MM.1S (cell line): Measurements from ENCODE around the gene DIP2B.

Experiments used
- DNase-seq: peaks from one replicate; pipeline ENCODE4 v3.0.0-alpha.2; 2015
- H2AFZ ChIP-seq: fragments of 300-600 bp; sonication (generic); 2 replicates; pipeline ENCODE4 v1.6.0; 2016; ENCODE audit warnings: antibody characterized with exemption, low read length
- H3F3A ChIP-seq: fragments of 300-600 bp; sonication (generic); 2 replicates; pipeline ENCODE4 v1.6.1; 2016; ENCODE audit warnings: mild to moderate bottlenecking, antibody characterized with exemption, low read length, moderate library complexity, mixed read lengths; ENCODE audit not compliant: insufficient read depth
- H3K27ac ChIP-seq: fragments of 300-600 bp; sonication (generic); 2 replicates; pipeline ENCODE4 v1.5.1; 2016; ENCODE audit warnings: mild to moderate bottlenecking, low read length
- H3K27me3 ChIP-seq: fragments of 300-600 bp; sonication (generic); replicated peaks from 2 replicates; pipeline ENCODE4 v1.6.0; 2016; ENCODE audit warnings: low read length; ENCODE audit not compliant: insufficient read depth
- H3K36me3 ChIP-seq: fragments of 300-600 bp; sonication (generic); replicated peaks from 2 replicates; pipeline ENCODE4 v1.6.1; 2016; ENCODE audit warnings: mild to moderate bottlenecking, low read length, mixed read lengths; ENCODE audit not compliant: insufficient read depth
- H3K4me1 ChIP-seq: fragments of 300-600 bp; sonication (generic); 2 replicates; pipeline ENCODE4 v1.6.1; 2016; ENCODE audit warnings: low read length, mixed read lengths
- H3K4me2 ChIP-seq: fragments of 300-600 bp; sonication (generic); 2 replicates; pipeline ENCODE4 v1.6.0; 2016; ENCODE audit warnings: low read depth, low read length
- H3K4me3 ChIP-seq: fragments of 300-600 bp; sonication (generic); 2 replicates; pipeline ENCODE4 v1.5.1; 2016; ENCODE audit warnings: low read length, mixed read lengths
- H3K79me2 ChIP-seq: fragments of 300-600 bp; sonication (generic); 2 replicates; pipeline ENCODE4 v1.6.1; 2016; ENCODE audit warnings: mixed run types, low read length, mixed read lengths
- H3K9ac ChIP-seq: fragments of 300-600 bp; sonication (generic); 2 replicates; pipeline ENCODE4 v1.6.1; 2016; ENCODE audit warnings: low read length, mixed read lengths
- H3K9me2 ChIP-seq: fragments of 300-600 bp; sonication (generic); replicated peaks from 2 replicates; pipeline ENCODE4 v1.6.1; 2016; ENCODE audit warnings: mild to moderate bottlenecking, low read length, mixed read lengths; ENCODE audit not compliant: insufficient read depth
- H3K9me3 ChIP-seq: fragments of 300-600 bp; sonication (generic); replicated peaks from 2 replicates; pipeline ENCODE4 v1.6.1; 2016; ENCODE audit warnings: mild to moderate bottlenecking, low read length, mixed read lengths; ENCODE audit not compliant: insufficient read depth
- H4K20me1 ChIP-seq: fragments of 300-600 bp; sonication (generic); 2 replicates; pipeline ENCODE4 v1.6.1; 2016; ENCODE audit warnings: mild to moderate bottlenecking, low read length, moderate library complexity, mixed read lengths; ENCODE audit not compliant: insufficient read depth
- CTCF ChIP-seq: fragments of 300-600 bp; sonication (generic); IDR thresholded peaks from 2 replicates; pipeline ENCODE4 v1.5.1; 2016; ENCODE audit warnings: antibody characterized with exemption, low read length, mixed read lengths
- EZH2 ChIP-seq: fragments of 300-600 bp; sonication (generic); optimal IDR thresholded peaks from 2 replicates; pipeline ENCODE3; 2017; ENCODE audit warnings: low read depth, mild to moderate bottlenecking, antibody characterized with exemption, low read length, mixed read lengths
- EZH2phosphoT487 ChIP-seq: fragments of 300-600 bp; sonication (generic); IDR thresholded peaks from 2 replicates; pipeline ENCODE4 v1.6.1; 2018; ENCODE audit warnings: antibody characterized with exemption, low read length

The DIP2B gene

GRCh38 chr12:50672158-50672557, 167.4 kb downstream of the DIP2B start:
- H3K27me3 ChIP-seq: no peaks in the 10 kb centered on the region

GRCh38 chr12:50676756-50677155, 172.0 kb downstream of the DIP2B start:
- Histone ChIP-seq H3K9me2 (no peaks in the 10 kb centered on the region), H3K36me3 (no peaks in the 10 kb centered on the region)

More at GRCh38 chr12:50672158-50672557, 167.4 kb downstream of the DIP2B start:
- Histone ChIP-seq H3K4me3 (no peak overlapping the region), H3K27ac (no peak overlapping the region), H3K36me3 (no peaks in the 10 kb centered on the region), H3K4me2 (no peak overlapping the region), H3K9me2 (no peaks in the 10 kb centered on the region), H4K20me1 (no peaks in the 10 kb centered on the region), H3K9me3 (no peaks in the 10 kb centered on the region), H3K4me1 (no peaks in the 10 kb centered on the region), H3K9ac (no peak overlapping the region), H3K79me2 (no peaks in the 10 kb centered on the region), H2AFZ (no peak overlapping the region), H3F3A (no peaks in the 10 kb centered on the region)
- DNase-seq: no peak
- TF ChIP-seq CTCF (no peak), EZH2 (no peak), EZH2phosphoT487 (no peak)

GRCh38 chr12:50677858-50678257, 173.1 kb downstream of the DIP2B start:
- H3K9me3 ChIP-seq: no peaks in the 10 kb centered on the region
- DNase-seq: no peak
- TF ChIP-seq CTCF (no peak), EZH2phosphoT487 (no peak), EZH2 (no peak)
- no peak overlapping the region for H3K27ac ChIP-seq
- H3K4me2 ChIP-seq: no peak overlapping the region
- no peaks in the 10 kb centered on the region for H3F3A ChIP-seq
- no peaks in the 10 kb centered on the region for H3K9me2 ChIP-seq
- H3K9ac ChIP-seq: no peak overlapping the region
- no peaks in the 10 kb centered on the region for H3K27me3 ChIP-seq
- no peaks in the 10 kb centered on the region for H3K79me2 ChIP-seq
- no peaks in the 10 kb centered on the region for H3K4me1 ChIP-seq
- no peaks in the 10 kb centered on the region for H4K20me1 ChIP-seq
- no peak overlapping the region for H2AFZ ChIP-seq
- no peaks in the 10 kb centered on the region for H3K36me3 ChIP-seq
- no peak overlapping the region for H3K4me3 ChIP-seq

More at GRCh38 chr12:50676756-50677155, 172.0 kb downstream of the DIP2B start:
- H2AFZ ChIP-seq: no peak overlapping the region
- H3K27me3 ChIP-seq: no peaks in the 10 kb centered on the region
- no peaks in the 10 kb centered on the region for H3K4me1 ChIP-seq
- TF ChIP-seq EZH2phosphoT487 (no peak), EZH2 (no peak), CTCF (no peak)
- H3K79me2 ChIP-seq: no peaks in the 10 kb centered on the region
- no peak overlapping the region for H3K27ac ChIP-seq
- no peak overlapping the region for H3K4me3 ChIP-seq
- DNase-seq: no peak
- H3K9me3 ChIP-seq: no peaks in the 10 kb centered on the region
- no peak overlapping the region for H3K4me2 ChIP-seq
- H3F3A ChIP-seq: no peaks in the 10 kb centered on the region
- H4K20me1 ChIP-seq: no peaks in the 10 kb centered on the region
- no peak overlapping the region for H3K9ac ChIP-seq
